H1 (cell line): Measurements from ENCODE around the gene ADGRF1. TPM values are rescaled to one million over a fixed set of nuclear protein-coding genes. Genes with fewer than 3 reads are reported as not detected.

ENCODE experiments used
- CTCF ChIA-PET: fragments of 300-600 bp; sonication (Branson Sonifier 250); formaldehyde crosslinking; loops from one replicate; lab custom pipeline; 2021; ENCODE audit not compliant: partially characterized antibody; lab: Charles Lee
- POLR2A ChIA-PET: fragments of 300-600 bp; sonication (Branson Sonifier 250); formaldehyde crosslinking; loops from one replicate; lab custom pipeline; 2021; ENCODE audit warnings: inconsistent platforms; ENCODE audit not compliant: partially characterized antibody; lab: Charles Lee
- DNase-seq, 2 experiments: peaks; one replicate each; pipeline versions ENCODE4 v3.0.0 to v3.0.0-alpha.2; 2010 to 2022; ENCODE audit warnings: low spot score in 2 of 2, low read depth in 1 of 2, mixed read lengths in 1 of 2
- FAIRE-seq: peaks from 2 replicates; lab custom pipeline; 2011; peaks lifted over from hg19 to GRCh38; lab: Jason Lieb, UNC
- H2AFZ ChIP-seq: 2 replicates; pipeline ENCODE4 v1.8.1; 2012; ENCODE audit warnings: low read length, inconsistent platforms
- H2AK5ac ChIP-seq: 2 replicates; pipeline ENCODE4 v1.6.1; 2013; ENCODE audit warnings: low read depth, low read length
- H2BK120ac ChIP-seq: replicated peaks from 2 replicates; pipeline ENCODE3; 2013; ENCODE audit warnings: low read depth, low read length, inconsistent platforms
- H2BK12ac ChIP-seq: 2 replicates; pipeline ENCODE4 v1.6.1; 2013; ENCODE audit warnings: low read depth, low read length
- H2BK15ac ChIP-seq: 2 replicates; pipeline ENCODE4 v1.6.1; 2013; ENCODE audit warnings: low read length
- H2BK20ac ChIP-seq: 2 replicates; pipeline ENCODE4 v1.6.1; 2013; ENCODE audit warnings: low read length
- H2BK5ac ChIP-seq: 2 replicates; pipeline ENCODE4 v1.6.1; 2013; ENCODE audit warnings: low read depth, low read length
- H3K14ac ChIP-seq: 2 replicates; pipeline ENCODE4 v1.6.1; 2013; ENCODE audit warnings: inconsistent platforms; ENCODE audit not compliant: insufficient read length
- H3K18ac ChIP-seq: 2 replicates; pipeline ENCODE4 v1.6.1; 2013; ENCODE audit warnings: low read length; ENCODE audit errors: extremely low read depth
- H3K23ac ChIP-seq: 2 replicates; pipeline ENCODE4 v1.6.1; 2013; ENCODE audit warnings: inconsistent platforms; ENCODE audit not compliant: insufficient read length
- H3K23me2 ChIP-seq: 2 replicates; pipeline ENCODE4 v1.6.1; 2013; ENCODE audit warnings: low read depth, low read length
- H3K27ac ChIP-seq: 2 replicates; pipeline ENCODE4 v1.6.1; 2011; ENCODE audit warnings: low read depth, low read length, inconsistent platforms
- H3K27me3 ChIP-seq, 4 experiments: replicated peaks in 1 of 4; 1 replicate in 1 of 4; 2 replicates in 3 of 4; pipeline versions ENCODE4 v1.6.1 to v1.8.1; 2011 to 2013; ENCODE audit warnings: low read length in 3 of 4, mild to moderate bottlenecking in 3 of 4, inconsistent platforms in 2 of 4, mixed read lengths in 2 of 4, moderate library complexity in 1 of 4; ENCODE audit not compliant: control insufficient read depth in 3 of 4, insufficient read depth in 3 of 4; ENCODE audit errors: extremely low read depth in 1 of 4
- H3K36me3 ChIP-seq, 4 experiments: 2 replicates each; pipeline versions ENCODE4 v1.6.1 to v1.8.1; 2011 to 2013; ENCODE audit warnings: mild to moderate bottlenecking in 4 of 4, low read length in 3 of 4, moderate library complexity in 2 of 4, control low read depth in 1 of 4, inconsistent platforms in 1 of 4; ENCODE audit not compliant: insufficient read depth in 4 of 4, control insufficient read depth in 2 of 4
- H3K4ac ChIP-seq: replicated peaks from 2 replicates; pipeline ENCODE3; 2013; ENCODE audit warnings: low read length, low read depth, mixed read lengths, inconsistent platforms; ENCODE audit not compliant: insufficient read length
- H3K4me1 ChIP-seq, 4 experiments: replicated peaks in 1 of 4; 1 replicate in 1 of 4; 2 replicates in 3 of 4; pipeline versions ENCODE4 v1.6.1 to v1.8.1; 2011 to 2013; ENCODE audit warnings: low read length in 3 of 4, inconsistent platforms in 2 of 4, mixed read lengths in 1 of 4; ENCODE audit not compliant: insufficient read depth in 4 of 4, control insufficient read depth in 3 of 4
- H3K4me2 ChIP-seq, 2 experiments: 2 replicates each; pipeline versions ENCODE4 v1.6.1 to v1.8.1; 2011 to 2013; ENCODE audit warnings: low read depth in 2 of 2, low read length in 2 of 2, control low read depth in 1 of 2, inconsistent platforms in 1 of 2, mild to moderate bottlenecking in 1 of 2; ENCODE audit not compliant: insufficient read depth in 1 of 2
- H3K4me3 ChIP-seq, 4 experiments: fragments of 200-600, 300-600 bp in 1 of 4; sonication (generic), shearing (Covaris generic), sonication (Bioruptor Twin) in 1 of 4; 2 replicates each; pipeline versions ENCODE4 v1.5.1 to v1.8.1; 2011 to 2016; ENCODE audit warnings: low read length in 4 of 4, low read depth in 3 of 4, control low read depth in 2 of 4, inconsistent platforms in 2 of 4, mild to moderate bottlenecking in 2 of 4, mixed read lengths in 1 of 4, moderate library complexity in 1 of 4; ENCODE audit not compliant: insufficient read depth in 2 of 4; ENCODE audit errors: extremely low read depth in 1 of 4
- H3K56ac ChIP-seq: replicated peaks from 2 replicates; pipeline ENCODE3; 2013; ENCODE audit warnings: low read depth, mild to moderate bottlenecking, mixed read lengths, low read length, inconsistent platforms; ENCODE audit not compliant: insufficient read length
- H3K79me1 ChIP-seq: 2 replicates; pipeline ENCODE4 v1.6.1; 2013; ENCODE audit warnings: low read depth, low read length, control low read depth
- H3K79me2 ChIP-seq, 2 experiments: 2 replicates each; pipeline versions ENCODE4 v1.6.1 to v1.8.1; 2012 to 2013; ENCODE audit warnings: low read length in 2 of 2, mild to moderate bottlenecking in 2 of 2, inconsistent platforms in 1 of 2; ENCODE audit not compliant: insufficient read depth in 2 of 2, control insufficient read depth in 1 of 2
- H3K9ac ChIP-seq, 4 experiments: replicated peaks in 1 of 4; 1 replicate in 1 of 4; 2 replicates in 3 of 4; pipeline versions ENCODE4 v1.6.1 to v1.8.1; 2011 to 2013; ENCODE audit warnings: low read depth in 3 of 4, low read length in 3 of 4, control low read depth in 2 of 4, mild to moderate bottlenecking in 2 of 4, moderate library complexity in 2 of 4, inconsistent platforms in 1 of 4; ENCODE audit errors: extremely low read depth in 1 of 4
- H3K9me3 ChIP-seq, 2 experiments: 2 replicates each; pipeline versions ENCODE4 v1.6.1 to v1.8.1; 2012 to 2013; ENCODE audit warnings: mild to moderate bottlenecking in 2 of 2, moderate library complexity in 2 of 2, control low read depth in 1 of 2, inconsistent platforms in 1 of 2, low read depth in 1 of 2, low read length in 1 of 2, mixed read lengths in 1 of 2; ENCODE audit not compliant: insufficient read depth in 2 of 2
- H4K20me1 ChIP-seq, 2 experiments: replicated peaks in 1 of 2; 2 replicates each; pipeline versions ENCODE3 to v1.8.1; 2011 to 2013; ENCODE audit warnings: inconsistent platforms in 2 of 2, low read length in 2 of 2, mild to moderate bottlenecking in 1 of 2; ENCODE audit not compliant: insufficient read depth in 2 of 2, control insufficient read depth in 1 of 2
- H4K5ac ChIP-seq: 2 replicates; pipeline ENCODE4 v1.6.1; 2013; ENCODE audit warnings: low read length, low read depth, mixed read lengths, inconsistent platforms; ENCODE audit not compliant: insufficient read length
- H4K8ac ChIP-seq: 2 replicates; pipeline ENCODE4 v1.8.0; 2013; ENCODE audit warnings: mild to moderate bottlenecking, moderate library complexity, low read length, inconsistent platforms; ENCODE audit not compliant: insufficient read depth; ENCODE audit errors: extremely low read depth
- H4K91ac ChIP-seq: replicated peaks from 2 replicates; pipeline ENCODE3; 2013; ENCODE audit warnings: low read length, mixed read lengths, inconsistent platforms; ENCODE audit not compliant: insufficient read length
- MAFK ChIP-seq: IDR thresholded peaks from 2 replicates; pipeline ENCODE4 v1.6.1; 2012; ENCODE audit warnings: low read depth, mild to moderate bottlenecking, improper control_type of control experiment, low read length
- NRF1 ChIP-seq: IDR thresholded peaks from 2 replicates; pipeline ENCODE4 v1.6.1; 2011; ENCODE audit warnings: mild to moderate bottlenecking, low read depth, low read length, improper control_type of control experiment
- SIX5 ChIP-seq: IDR thresholded peaks from 2 replicates; pipeline ENCODE4 v1.6.1; 2011; ENCODE audit warnings: mild to moderate bottlenecking, low read depth, low read length
- SRF ChIP-seq: IDR thresholded peaks from 2 replicates; pipeline ENCODE4 v1.6.1; 2011; ENCODE audit warnings: mild to moderate bottlenecking, low read depth, low read length, moderate library complexity
- TCF12 ChIP-seq: IDR thresholded peaks from 2 replicates; pipeline ENCODE4 v1.6.1; 2011; ENCODE audit warnings: low read depth, mild to moderate bottlenecking, low read length
- WGBS, 2 experiments: shearing (Covaris generic) in 1 of 2; methylation state at CpG; one replicate each; pipeline versions ENCODE4 v1.1.6 to v1.1.7; 2013 to 2015; ENCODE audit warnings: low lambda C conversion rate in 2 of 2, mixed read lengths in 2 of 2, inconsistent platforms in 1 of 2, low coverage in 1 of 2, missing lambda C conversion rate in 1 of 2; ENCODE audit not compliant: insufficient replicate concordance in 2 of 2, insufficient coverage in 1 of 2, insufficient read length in 1 of 2; ENCODE audit errors: extremely low coverage in 1 of 2, missing lambda C conversion rate in 1 of 2; 5-methylcytosine and 5-hydroxymethylcytosine counted together
- polyA plus RNA-seq, 7 experiments: library from polyadenylated mRNA; depleted of rRNA in 3 of 7; stranded (reverse) in 5 of 7; unstranded in 2 of 7; fragments of >200 nt in 5 of 7; fragments of 200-250 nt in 2 of 7; gene quantifications; 1 replicate in 5 of 7; 2 replicates in 1 of 7; 4 replicates in 1 of 7; pipeline versions ENCODE4 v1.2.1 to v1.2.3, GENCODE V29; 2011 to 2013; ENCODE audit warnings: missing spikeins in 2 of 7, mixed read lengths in 2 of 7
- total RNA-seq: library from RNA; stranded (reverse); fragmentation: NEBNext Ultra II Directional; extraction: Animal tissue kit (Norgen Biotek cat#: 25700); gene quantifications from 2 replicates; pipeline ENCODE4 v1.2.1, GENCODE V29; 2021

Gene ADGRF1
- total and polyA plus RNA-seq, 2 of the 8 experiments (the other 6 are each of a cell fraction or from before 2014, with no cell fraction given), result not detected

DNA sequence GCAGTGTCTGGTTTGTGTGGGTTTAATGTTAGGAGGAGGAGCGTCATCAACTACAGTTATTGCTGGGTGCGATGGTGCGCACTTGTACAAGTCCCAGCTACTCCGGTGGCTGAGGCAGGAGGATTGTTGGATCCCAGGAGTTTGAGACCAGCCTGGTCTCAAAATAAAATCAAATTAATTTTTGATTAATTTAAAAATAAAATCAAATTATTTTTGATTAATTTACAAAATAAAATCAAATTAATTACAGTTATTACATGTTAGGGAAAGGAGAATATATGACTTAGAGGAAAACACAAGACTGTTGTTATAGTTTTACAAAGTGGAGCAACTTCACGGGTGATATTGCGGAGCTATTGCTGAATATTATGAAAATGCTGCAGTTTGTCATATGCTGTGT, 85.7 kb downstream of the ADGRF1 start:
- no peak for FAIRE-seq
- no peaks in the 10 kb centered on the region for H3K79me2 ChIP-seq
- H4K20me1 ChIP-seq, result no peaks in the 10 kb centered on the region
- no peak for DNase-seq
- no peak overlapping the region for H3K56ac ChIP-seq
- H3K18ac ChIP-seq, result no peak overlapping the region
- 87% methylated on average over 6 of the region's 6 CpGs; no CpG with 5 or more reads in 1 of the 2 experiments for WGBS, 2 experiments
- H2BK120ac ChIP-seq, result no peak overlapping the region
- TF ChIP-seq SRF (no peak), SIX5 (no peak), TCF12 (no peak), NRF1 (no peak), MAFK (no peak)
- no peak overlapping the region for H3K4me2 ChIP-seq
- H3K27me3 ChIP-seq, result no peaks in the 10 kb centered on the region
- H4K5ac ChIP-seq, result no peak overlapping the region
- peak overlapping the region; percentile 36 for H3K4ac ChIP-seq
- CTCF ChIA-PET, result interaction anchor here (1.3 kb wide), 1 partner anchor 108 kb away, joined by 3 read pairs; no protein-coding TSS in a partner anchor
- H3K9me3 ChIP-seq, result no peaks in the 10 kb centered on the region
- no peak overlapping the region for H2BK15ac ChIP-seq
- H3K27ac ChIP-seq, result no peak overlapping the region
- H2AFZ ChIP-seq, result no peak overlapping the region
- POLR2A ChIA-PET, result no interaction called here
- no peak overlapping the region for H3K23ac ChIP-seq
- no peak overlapping the region for H2BK5ac ChIP-seq
- H3K79me1 ChIP-seq, result no peaks in the 10 kb centered on the region
- no peak overlapping the region for H3K9ac ChIP-seq
- H3K4me1 ChIP-seq, result peaks cover 0 to 4% (median 3%) of the 10 kb centered on the region in 4 experiments; a peak in 2 of 7 replicates
- H2BK12ac ChIP-seq, result no peak overlapping the region
- no peak overlapping the region for H2BK20ac ChIP-seq
- H3K23me2 ChIP-seq, result no peaks in the 10 kb centered on the region
- H3K14ac ChIP-seq, result no peak overlapping the region
- H4K91ac ChIP-seq, result no peak overlapping the region
- H3K36me3 ChIP-seq, result no peaks in the 10 kb centered on the region
- H3K4me3 ChIP-seq, result no peak overlapping the region
- no peak overlapping the region for H4K8ac ChIP-seq
- no peak overlapping the region for H2AK5ac ChIP-seq
